T-helper 2 cell treated with Interferon-gamma antibody and Interleukin-4, amounts not matched to agents 5 μg/mL and 100 μg/mL, for 36 hours (primary cell): ENCODE measurements around the gene H6PD.

Source experiments
- DNase-seq: peaks from one replicate; pipeline ENCODE4 v3.0.0; 2021; ENCODE audit warnings: low spot score
- H3K27ac Mint-ChIP-seq: one replicate; pipeline ENCODE4 v1.8.0; 2021; ENCODE audit warnings: mild to moderate bottlenecking, mixed read lengths
- H3K27me3 Mint-ChIP-seq: one replicate; pipeline ENCODE4 v1.8.0; 2021; ENCODE audit warnings: low read depth, mixed read lengths
- H3K36me3 Mint-ChIP-seq: one replicate; pipeline ENCODE4 v1.8.0; 2021; ENCODE audit warnings: low read depth, mixed read lengths
- H3K4me1 Mint-ChIP-seq: one replicate; pipeline ENCODE4 v1.8.0; 2021; ENCODE audit warnings: low read depth, mixed read lengths
- H3K4me3 Mint-ChIP-seq: one replicate; pipeline ENCODE4 v1.8.0; 2022; ENCODE audit warnings: mild to moderate bottlenecking, moderate library complexity, mixed read lengths
- H3K9me3 Mint-ChIP-seq: one replicate; pipeline ENCODE4 v1.8.0; 2021; ENCODE audit warnings: mixed read lengths

Gene H6PD

DNA sequence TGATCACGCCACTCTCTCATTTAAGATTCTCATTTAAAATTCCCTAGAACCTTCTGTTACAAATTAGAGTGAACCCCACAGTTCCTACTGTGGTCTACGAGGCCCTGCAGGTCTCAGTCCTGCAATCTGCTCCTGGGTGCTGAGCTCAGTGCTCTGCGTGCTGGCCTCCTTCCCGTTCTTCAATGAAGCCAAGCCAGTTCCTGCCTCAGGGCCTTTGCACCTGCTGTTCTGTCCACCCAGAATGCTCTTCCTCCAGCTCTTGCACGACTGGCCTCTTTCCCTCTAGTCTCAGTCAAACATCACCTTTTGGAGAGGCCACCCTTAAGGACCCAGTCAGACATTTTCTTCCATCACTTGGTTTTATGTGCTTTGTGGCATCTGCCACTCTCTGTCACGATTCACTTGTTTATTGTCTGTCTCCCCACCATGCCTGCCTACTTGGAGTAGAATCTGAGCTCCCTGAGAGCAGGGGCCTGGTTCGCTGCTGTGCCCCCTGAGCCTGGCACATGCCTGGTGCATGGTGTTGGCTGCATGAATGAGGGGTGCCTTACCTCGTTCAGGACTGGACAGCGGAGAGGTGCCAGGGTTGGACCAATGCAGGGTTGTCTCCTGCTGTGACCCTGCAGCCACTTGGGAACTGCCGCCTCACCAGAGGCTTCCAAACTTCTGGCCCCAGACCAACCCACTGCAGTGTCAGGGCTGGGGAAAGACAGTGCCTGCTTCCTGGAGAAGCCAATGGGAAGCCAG, 9.7 kb upstream of the H6PD start:
- Mint-ChIP-seq H3K4me3 (no peak overlapping the region), H3K9me3 (no peaks in the 10 kb centered on the region)

DNA sequence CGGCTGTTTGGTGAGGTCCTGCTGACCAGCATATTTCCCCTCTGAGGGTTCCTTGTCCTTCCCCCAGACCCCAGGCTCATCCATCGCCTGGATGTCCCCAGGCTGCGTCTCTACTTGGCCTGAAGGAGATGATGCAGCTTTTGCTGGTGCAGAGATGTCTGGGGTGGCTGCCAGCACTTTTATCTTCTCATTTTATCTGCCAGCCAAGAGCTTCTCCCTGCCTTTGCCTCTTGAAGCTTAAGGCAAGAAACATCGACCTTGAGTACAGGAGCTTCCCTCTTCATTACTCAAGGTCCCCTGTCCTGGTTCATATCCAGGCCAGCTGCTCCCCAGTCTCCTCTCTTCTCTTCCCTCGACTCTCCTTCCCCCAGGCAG, 9.2 kb upstream of the H6PD start:
- no peak overlapping the region for H3K27ac Mint-ChIP-seq
- no peaks in the 10 kb centered on the region for H3K4me1 Mint-ChIP-seq
- peaks cover 10% of the 10 kb centered on the region for H3K27me3 Mint-ChIP-seq
- DNase-seq, result no peak
- H3K4me3 Mint-ChIP-seq, result no peak overlapping the region
- H3K9me3 Mint-ChIP-seq, result no peaks in the 10 kb centered on the region
- no peaks in the 10 kb centered on the region for H3K36me3 Mint-ChIP-seq

More for the DNA sequence above, 9.7 kb upstream of the H6PD start:
- H3K27ac Mint-ChIP-seq, result no peak overlapping the region
- no peaks in the 10 kb centered on the region for H3K4me1 Mint-ChIP-seq
- H3K36me3 Mint-ChIP-seq, result no peaks in the 10 kb centered on the region
- peaks cover 12% of the 10 kb centered on the region for H3K27me3 Mint-ChIP-seq
- DNase-seq, result no peak

DNA sequence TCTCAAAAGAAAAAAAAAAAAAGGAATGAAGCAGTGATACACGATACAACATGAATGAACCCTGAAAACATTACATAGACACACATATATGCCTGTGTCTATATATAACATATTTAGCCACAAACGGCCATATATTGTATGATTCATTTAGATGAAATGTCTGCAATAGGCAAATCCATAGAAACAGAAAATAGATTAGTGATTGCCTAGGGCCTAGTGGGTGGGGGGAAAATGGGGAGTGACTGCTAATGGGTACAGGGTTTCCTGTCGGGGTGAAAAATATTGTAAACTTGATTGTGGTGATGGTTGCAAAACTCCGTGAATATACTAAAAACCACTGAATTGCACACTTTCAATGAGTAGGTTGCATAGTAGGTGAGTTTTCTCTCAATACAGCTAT, 6.0 kb upstream of the H6PD start:
- peaks cover 5% of the 10 kb centered on the region for H3K27me3 Mint-ChIP-seq
- H3K36me3 Mint-ChIP-seq, result no peaks in the 10 kb centered on the region
- H3K4me3 Mint-ChIP-seq, result no peak overlapping the region
- peak; percentile 34 for DNase-seq
- H3K9me3 Mint-ChIP-seq, result no peaks in the 10 kb centered on the region
- peaks cover 2% of the 10 kb centered on the region for H3K4me1 Mint-ChIP-seq
- no peak overlapping the region for H3K27ac Mint-ChIP-seq

DNA sequence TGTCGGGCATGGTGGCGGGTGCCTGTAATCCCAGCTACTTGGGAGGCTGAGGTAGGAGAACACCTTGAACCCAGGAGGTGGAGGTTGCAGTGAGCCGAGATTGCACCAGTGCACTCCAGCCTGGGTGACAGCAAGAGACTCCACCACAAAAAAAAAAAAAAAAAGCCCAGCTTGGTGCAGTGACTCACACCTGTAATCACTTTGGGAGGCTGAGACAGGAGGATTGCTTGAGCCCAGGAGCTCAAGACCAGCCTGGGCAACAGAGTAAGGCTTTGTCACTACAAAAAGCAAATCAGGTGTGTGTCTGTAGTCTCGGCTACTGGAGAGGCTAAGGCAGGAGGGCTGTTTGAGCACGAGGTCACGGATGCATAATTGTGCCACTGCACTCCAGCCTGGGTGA, 5.0 kb upstream of the H6PD start:
- H3K9me3 Mint-ChIP-seq, result no peaks in the 10 kb centered on the region
- H3K36me3 Mint-ChIP-seq, result no peaks in the 10 kb centered on the region
- peaks cover 7% of the 10 kb centered on the region for H3K4me1 Mint-ChIP-seq
- no peak for DNase-seq
- no peak overlapping the region for H3K27ac Mint-ChIP-seq
- peaks cover 5% of the 10 kb centered on the region for H3K27me3 Mint-ChIP-seq
- H3K4me3 Mint-ChIP-seq, result no peak overlapping the region

DNA sequence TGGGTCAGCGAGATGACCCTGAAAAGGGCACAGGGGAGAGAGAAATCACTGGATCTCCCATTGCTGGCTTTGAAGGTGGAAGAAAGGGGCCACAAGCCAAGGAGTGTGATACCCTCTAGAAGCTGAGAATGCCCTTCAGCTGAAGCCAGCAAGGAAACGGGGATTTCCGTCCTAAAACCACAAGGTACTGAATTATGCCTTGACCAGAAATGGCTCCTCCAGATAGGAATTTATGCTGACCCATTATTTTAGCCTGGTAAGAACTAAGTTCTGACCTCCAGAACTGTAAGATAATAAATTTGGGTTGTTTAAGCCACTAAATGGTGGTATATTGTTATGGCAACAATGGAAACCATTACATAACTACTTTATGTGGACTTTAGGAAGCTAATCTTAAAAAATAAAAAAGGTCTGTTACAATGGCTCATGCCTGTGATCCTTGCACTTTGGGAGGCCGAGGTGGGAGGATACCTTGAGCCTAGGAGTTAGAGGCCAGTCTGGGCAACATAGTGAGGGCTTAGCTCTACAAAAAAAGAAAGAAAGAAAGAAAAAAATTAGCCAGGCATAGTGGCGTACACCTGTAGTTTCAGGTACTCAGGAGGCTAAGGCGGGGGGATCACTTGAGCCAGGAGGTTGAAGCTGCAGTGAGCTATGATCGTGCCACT, 3.6 kb upstream of the H6PD start:
- Mint-ChIP-seq H3K4me1 (peaks cover 9% of the 10 kb centered on the region), H3K36me3 (no peaks in the 10 kb centered on the region), H3K9me3 (no peaks in the 10 kb centered on the region), H3K27me3 (no peaks in the 10 kb centered on the region), H3K4me3 (no peak overlapping the region), H3K27ac (no peak overlapping the region)
- DNase-seq, result no peak

DNA sequence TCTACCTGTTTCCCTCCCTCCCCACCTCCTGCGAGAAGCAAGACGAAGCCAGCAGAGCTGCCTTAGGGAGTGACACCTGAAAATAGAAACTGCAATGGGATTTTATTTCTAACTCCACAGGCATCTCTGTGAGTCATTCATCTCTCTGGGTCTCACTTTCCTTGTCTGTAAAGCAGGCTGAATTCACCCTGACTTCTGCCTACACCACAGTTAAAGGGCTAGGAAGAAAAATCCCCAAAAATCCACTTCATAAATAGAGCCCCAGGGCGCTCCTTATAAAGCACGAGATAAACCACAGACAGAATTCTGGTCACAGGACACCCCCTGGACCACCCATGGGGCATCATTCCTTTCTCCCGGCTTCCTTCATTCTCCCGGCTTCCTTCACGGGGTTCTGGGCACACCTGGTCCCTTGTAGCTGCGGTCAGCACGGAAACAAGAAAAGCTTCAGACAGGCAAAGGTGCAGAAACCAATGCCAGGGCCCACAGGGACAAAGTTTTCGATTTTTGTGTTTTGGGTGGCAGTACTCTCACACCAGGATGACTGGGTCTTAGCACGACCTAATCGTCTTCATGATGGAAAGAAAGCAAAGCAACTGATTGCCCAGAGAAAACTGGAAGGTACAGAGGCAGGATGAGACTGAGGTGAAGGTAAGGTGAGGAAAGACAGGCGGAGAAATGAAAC, 2.8 kb upstream of the H6PD start:
- Mint-ChIP-seq H3K4me1 (peaks cover 12% of the 10 kb centered on the region), H3K36me3 (peaks cover 2% of the 10 kb centered on the region), H3K9me3 (no peaks in the 10 kb centered on the region), H3K4me3 (no peak overlapping the region), H3K27me3 (no peaks in the 10 kb centered on the region), H3K27ac (no peak overlapping the region)
- DNase-seq, result no peak

DNA sequence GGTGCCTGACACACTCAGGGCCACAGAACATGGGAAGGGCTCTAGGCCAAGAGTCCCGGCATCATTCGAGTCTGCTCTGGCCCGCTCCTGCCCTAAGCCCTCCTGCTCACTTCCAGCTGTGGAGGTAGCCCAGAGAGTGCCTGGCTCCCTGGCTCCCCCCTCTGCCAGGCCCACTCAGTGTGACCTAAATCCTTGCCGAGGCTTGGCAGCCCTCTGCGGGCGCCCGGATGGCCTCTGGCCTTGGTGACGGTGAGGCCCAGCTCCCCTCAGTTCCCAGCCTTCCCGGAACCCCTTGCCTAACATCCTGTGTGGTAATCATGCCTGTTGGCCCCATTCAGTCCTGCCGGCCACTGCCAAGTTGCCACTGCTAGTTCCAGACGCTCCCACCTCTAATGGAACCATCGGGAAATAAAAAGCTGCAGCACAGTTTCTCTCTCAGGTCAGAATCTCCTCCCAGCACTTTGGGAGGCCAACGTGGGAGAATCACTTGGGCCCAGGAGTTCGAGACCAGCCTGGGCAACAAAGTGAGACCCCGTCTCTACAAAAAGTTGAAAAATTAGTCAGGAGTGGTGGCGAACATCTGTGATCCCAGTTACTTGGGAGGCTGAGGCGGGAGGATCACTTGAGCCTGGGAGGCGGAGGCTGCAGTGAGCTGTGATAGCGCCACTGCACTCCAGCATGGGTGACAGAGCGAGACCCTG, 1.2 kb upstream of the H6PD start:
- DNase-seq, result no peak
- peak overlapping the region; percentile 31 for H3K27ac Mint-ChIP-seq
- no peaks in the 10 kb centered on the region for H3K9me3 Mint-ChIP-seq
- H3K4me3 Mint-ChIP-seq, result peak overlapping the region; percentile 98
- H3K36me3 Mint-ChIP-seq, result peaks cover 14% of the 10 kb centered on the region
- peaks cover 23% of the 10 kb centered on the region for H3K4me1 Mint-ChIP-seq
- no peaks in the 10 kb centered on the region for H3K27me3 Mint-ChIP-seq

DNA sequence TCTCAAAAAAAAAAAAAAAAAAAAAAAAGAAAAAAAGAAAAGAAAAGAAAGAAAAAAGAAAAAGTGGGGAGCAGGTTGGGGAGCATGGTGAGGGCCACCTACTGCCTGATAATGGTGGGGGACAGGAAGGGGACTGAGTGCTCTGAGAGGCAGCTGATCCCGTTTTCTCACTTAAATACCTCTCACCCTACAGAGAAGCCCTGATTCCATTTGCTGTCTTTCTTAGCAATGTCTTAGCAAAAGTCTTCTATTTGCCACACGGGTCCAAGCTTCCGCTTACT, 692 bp upstream of the H6PD start:
- Mint-ChIP-seq H3K27ac (peak overlapping the region; percentile 98), H3K9me3 (no peaks in the 10 kb centered on the region), H3K4me1 (peaks cover 27% of the 10 kb centered on the region), H3K27me3 (no peaks in the 10 kb centered on the region), H3K36me3 (peaks cover 18% of the 10 kb centered on the region), H3K4me3 (peak overlapping the region; percentile 98)
- no peak for DNase-seq

DNA sequence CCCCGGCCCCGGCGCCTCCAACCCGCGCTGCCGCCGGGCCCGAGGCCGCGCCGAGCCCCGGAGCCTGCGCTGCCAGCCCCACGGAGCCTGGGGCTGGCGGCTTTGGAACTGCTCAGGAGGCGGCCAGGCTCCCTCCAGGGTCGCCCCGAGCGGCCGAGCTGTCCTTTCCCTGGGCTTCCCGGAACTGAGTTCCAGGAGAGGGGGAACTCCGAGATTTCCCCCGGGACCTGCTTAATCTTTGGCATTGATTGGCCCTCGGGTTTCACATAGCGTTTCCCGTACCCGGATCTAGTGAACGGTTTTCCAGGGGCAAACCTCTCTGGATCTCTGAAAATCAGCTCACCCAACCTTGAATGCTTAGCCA, 504 bp downstream of the H6PD start:
- Mint-ChIP-seq H3K4me1 (peaks cover 38% of the 10 kb centered on the region), H3K27me3 (no peaks in the 10 kb centered on the region), H3K36me3 (peaks cover 18% of the 10 kb centered on the region), H3K9me3 (no peaks in the 10 kb centered on the region), H3K27ac (peak overlapping the region; percentile 92), H3K4me3 (peak overlapping the region; percentile 90)
- DNase-seq, result no peak

DNA sequence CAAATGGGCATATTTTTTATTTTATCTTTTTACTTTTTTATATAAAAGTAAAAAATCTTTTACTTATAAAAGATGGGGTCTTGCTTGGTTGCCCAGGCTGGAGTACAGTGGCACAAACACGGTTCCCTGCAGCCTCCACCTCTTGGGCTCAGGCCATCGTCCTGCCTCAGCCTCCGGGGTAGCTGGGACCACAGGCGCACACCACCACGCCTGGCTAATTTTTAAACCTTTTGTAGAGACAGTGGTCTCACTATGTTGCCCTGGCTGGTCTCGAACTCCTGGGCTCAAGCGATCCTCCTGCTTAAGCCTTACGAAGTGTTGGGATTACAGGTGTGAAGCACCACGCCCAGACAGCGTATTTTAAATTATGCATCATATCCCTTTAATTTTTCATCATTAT, 986 bp downstream of the H6PD start:
- Mint-ChIP-seq H3K27me3 (no peaks in the 10 kb centered on the region), H3K27ac (peak overlapping the region; percentile 92), H3K36me3 (peaks cover 19% of the 10 kb centered on the region), H3K9me3 (no peaks in the 10 kb centered on the region), H3K4me3 (peak overlapping the region; percentile 90), H3K4me1 (peaks cover 43% of the 10 kb centered on the region)
- DNase-seq, result no peak

DNA sequence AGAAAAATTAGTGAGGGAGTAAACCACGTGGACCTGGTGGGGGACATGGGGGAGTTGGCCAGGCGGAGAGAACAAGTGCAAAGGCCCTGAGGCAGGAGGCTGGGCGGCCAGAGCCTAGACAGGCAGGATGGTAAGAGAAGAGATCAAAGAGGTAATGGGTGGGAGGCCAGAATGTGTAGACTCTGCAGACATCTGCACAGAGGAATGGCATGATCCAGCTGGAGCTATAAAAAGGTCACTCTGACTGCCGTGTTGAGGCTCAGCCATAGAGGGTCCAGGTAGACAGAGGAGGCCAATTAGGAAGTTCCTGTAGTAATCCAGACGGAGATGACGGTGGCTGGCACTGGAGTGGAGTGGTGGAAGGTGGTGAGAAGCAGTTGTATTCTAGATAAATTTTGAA, 3.6 kb downstream of the H6PD start:
- no peak for DNase-seq
- H3K27me3 Mint-ChIP-seq, result no peaks in the 10 kb centered on the region
- peaks cover 24% of the 10 kb centered on the region for H3K36me3 Mint-ChIP-seq
- H3K4me3 Mint-ChIP-seq, result peak overlapping the region; percentile 70
- H3K27ac Mint-ChIP-seq, result peak overlapping the region; percentile 39
- peaks cover 52% of the 10 kb centered on the region for H3K4me1 Mint-ChIP-seq
- H3K9me3 Mint-ChIP-seq, result no peaks in the 10 kb centered on the region

DNA sequence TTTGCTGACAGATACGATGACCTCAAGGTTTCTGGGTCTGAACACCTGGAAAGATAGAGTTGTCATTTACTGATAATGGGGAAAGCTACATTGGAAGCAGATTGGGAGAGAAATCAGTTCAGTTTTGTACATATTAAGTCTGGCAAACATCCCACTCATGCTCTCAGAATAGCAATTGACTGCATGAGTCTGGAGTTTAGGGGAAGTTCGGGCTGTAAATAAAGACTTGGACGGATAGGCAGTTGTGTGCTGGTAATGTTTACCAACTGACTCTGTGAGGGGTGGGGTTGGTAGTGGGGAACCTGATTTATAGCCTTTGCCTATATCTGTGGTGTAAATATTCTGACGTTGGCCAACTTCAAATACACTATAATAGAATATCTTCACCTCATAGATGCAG, 4.0 kb downstream of the H6PD start:
- peaks cover 24% of the 10 kb centered on the region for H3K36me3 Mint-ChIP-seq
- peak overlapping the region; percentile 39 for H3K27ac Mint-ChIP-seq
- no peaks in the 10 kb centered on the region for H3K27me3 Mint-ChIP-seq
- no peak for DNase-seq
- H3K9me3 Mint-ChIP-seq, result no peaks in the 10 kb centered on the region
- peaks cover 56% of the 10 kb centered on the region for H3K4me1 Mint-ChIP-seq
- peak overlapping the region; percentile 70 for H3K4me3 Mint-ChIP-seq

DNA sequence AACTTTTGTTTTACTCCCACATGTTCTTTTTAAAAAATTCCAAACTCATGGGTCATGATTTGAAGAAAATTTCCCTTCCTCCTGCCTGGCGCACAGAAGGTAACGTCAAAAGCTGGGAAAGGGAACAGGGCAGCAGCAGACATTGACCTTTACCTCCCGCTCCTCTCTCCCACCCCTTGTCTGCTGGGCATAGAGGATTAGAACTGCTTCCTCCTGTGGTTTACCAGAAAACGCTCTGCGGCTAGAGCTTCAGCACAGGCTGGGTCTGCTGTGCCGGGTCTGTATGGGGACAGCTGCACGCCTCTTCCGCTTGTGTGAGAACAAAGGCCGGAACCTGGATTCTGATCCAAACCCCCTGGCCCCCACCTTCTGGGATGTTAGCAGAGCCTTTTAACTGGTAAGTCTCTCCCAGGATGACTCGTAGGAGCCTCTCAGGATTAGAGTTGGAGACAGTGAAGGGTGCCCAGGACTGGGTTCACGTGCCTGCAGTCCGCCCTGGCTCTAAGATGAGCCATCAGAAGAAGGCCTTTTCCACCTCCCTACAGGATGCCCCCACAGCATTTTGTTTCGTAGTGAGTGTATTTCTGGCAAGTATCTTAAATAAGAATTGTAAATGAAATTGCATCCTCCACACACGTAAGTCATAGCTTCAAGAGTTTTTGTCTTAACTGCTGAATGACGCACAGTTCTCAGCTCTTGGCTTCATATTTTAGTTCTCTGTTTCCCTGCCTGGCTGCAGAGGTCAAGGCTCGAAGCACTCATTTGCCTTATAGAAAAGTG, 5.2 kb downstream of the H6PD start:
- DNase-seq, result peak; percentile 77
- Mint-ChIP-seq H3K4me3 (peak overlapping the region; percentile 75), H3K9me3 (no peaks in the 10 kb centered on the region), H3K27me3 (no peaks in the 10 kb centered on the region), H3K27ac (peak overlapping the region; percentile 80), H3K4me1 (peaks cover 62% of the 10 kb centered on the region), H3K36me3 (peaks cover 26% of the 10 kb centered on the region)
